ENCODE data around the gene SLC35A4.

The SLC35A4 gene

GRCh38 chr5:140542972-140543371 lies 21.7 kb upstream of the SLC35A4 start:
- no peak for TF ChIP-seq CTCF (IDR thresholded peaks at IDR 0.05; ENCODE audit: low read depth, low read length, poor library complexity, severe bottlenecking)
- TF ChIP-seq EZH2phosphoT487 (IDR thresholded peaks at IDR 0.05; ENCODE audit: borderline replicate concordance, low read length), result no peak
- no peak overlapping the region for H3K27ac ChIP-seq (ENCODE audit: low read depth, low read length)
- H3K9me2 ChIP-seq (replicated peaks; ENCODE audit: control insufficient read depth, low read length), result no peaks in the 10 kb centered on the region
- H4K20me1 ChIP-seq (ENCODE audit: control insufficient read depth, insufficient read depth, low read depth, low read length), result no peaks in the 10 kb centered on the region
- H3K79me2 ChIP-seq (ENCODE audit: control insufficient read depth, low read length), result no peaks in the 10 kb centered on the region
- H3K4me2 ChIP-seq (ENCODE audit: low read length), result no peak overlapping the region
- no peak overlapping the region for H3K4me3 ChIP-seq (ENCODE audit: low read length)
- no peaks in the 10 kb centered on the region for H3K9me3 ChIP-seq (ENCODE audit: control insufficient read depth, insufficient read depth, low read length)
- no peaks in the 10 kb centered on the region for H3K27me3 ChIP-seq (ENCODE audit: control insufficient read depth, low read length)
- peaks cover 12% of the 10 kb centered on the region for H3K4me1 ChIP-seq (ENCODE audit: control insufficient read depth, low read length)
- peaks cover 53% of the 10 kb centered on the region for H3K36me3 ChIP-seq (ENCODE audit: control insufficient read depth, low read length)
- peaks cover 7% of the 10 kb centered on the region for H3F3A ChIP-seq (ENCODE audit: control insufficient read depth, insufficient read depth)

- Histone ChIP-seq H3K4me2 (ENCODE audit: low read length) (no peak overlapping the region), H3K9me3 (ENCODE audit: control insufficient read depth, insufficient read depth, low read length) (no peaks in the 10 kb centered on the region), H4K20me1 (ENCODE audit: control insufficient read depth, insufficient read depth, low read depth, low read length) (no peaks in the 10 kb centered on the region), H3F3A (ENCODE audit: control insufficient read depth, insufficient read depth) (peaks cover 7% of the 10 kb centered on the region), H3K27ac (ENCODE audit: low read depth, low read length) (no peak overlapping the region), H3K9me2 (replicated peaks; ENCODE audit: control insufficient read depth, low read length) (no peaks in the 10 kb centered on the region), H3K27me3 (ENCODE audit: control insufficient read depth, low read length) (no peaks in the 10 kb centered on the region), H3K4me1 (ENCODE audit: control insufficient read depth, low read length) (peaks cover 29% of the 10 kb centered on the region), H3K79me2 (ENCODE audit: control insufficient read depth, low read length) (peaks cover 7% of the 10 kb centered on the region; the same call in 1 of the 2 replicates), H3K36me3 (ENCODE audit: control insufficient read depth, low read length) (peaks cover 53% of the 10 kb centered on the region), H3K4me3 (ENCODE audit: low read length) (no peak overlapping the region)
- TF ChIP-seq CTCF (IDR thresholded peaks at IDR 0.05; ENCODE audit: low read depth, low read length, poor library complexity, severe bottlenecking) (no peak), EZH2phosphoT487 (IDR thresholded peaks at IDR 0.05; ENCODE audit: borderline replicate concordance, low read length) (no peak)
These were observed 19.6 kb upstream of the SLC35A4 start for GRCh38 chr5:140544986-140545385.

- no peak overlapping the region for H3K27ac ChIP-seq (ENCODE audit: low read depth, low read length)
- H3K9me2 ChIP-seq (replicated peaks; ENCODE audit: control insufficient read depth, low read length), result no peaks in the 10 kb centered on the region
- H3K9me3 ChIP-seq (ENCODE audit: control insufficient read depth, insufficient read depth, low read length), result no peaks in the 10 kb centered on the region
- H4K20me1 ChIP-seq (ENCODE audit: control insufficient read depth, insufficient read depth, low read depth, low read length), result no peaks in the 10 kb centered on the region
- no peaks in the 10 kb centered on the region for H3K27me3 ChIP-seq (ENCODE audit: control insufficient read depth, low read length)
- TF ChIP-seq EZH2phosphoT487 (IDR thresholded peaks at IDR 0.05; ENCODE audit: borderline replicate concordance, low read length), result no peak
- TF ChIP-seq CTCF (IDR thresholded peaks at IDR 0.05; ENCODE audit: low read depth, low read length, poor library complexity, severe bottlenecking), result no peak
- peaks cover 53% of the 10 kb centered on the region for H3K36me3 ChIP-seq (ENCODE audit: control insufficient read depth, low read length)
- H3K4me3 ChIP-seq (ENCODE audit: low read length), result no peak overlapping the region
- no peak overlapping the region for H3K4me2 ChIP-seq (ENCODE audit: low read length)
- H3K79me2 ChIP-seq (ENCODE audit: control insufficient read depth, low read length), result peaks cover 7% of the 10 kb centered on the region; the same call in 1 of the 2 replicates
- H3F3A ChIP-seq (ENCODE audit: control insufficient read depth, insufficient read depth), result peaks cover 7% of the 10 kb centered on the region
- H3K4me1 ChIP-seq (ENCODE audit: control insufficient read depth, low read length), result peaks cover 29% of the 10 kb centered on the region
These were observed 19.0 kb upstream of the SLC35A4 start for GRCh38 chr5:140545606-140546005.
